ENCODE data around the gene MYO9A.
"Not testable (repeated sequence)": the region's sequence is repeated elsewhere in the genome, so short reads cannot be mapped to it uniquely, and the experiment has no call there.

The MYO9A gene

GRCh38 chr15:71888797-71889196 lies 229.2 kb downstream of the MYO9A start:
- TF ChIP-seq CTCF (conservative IDR thresholded peaks at IDR 0.05; ENCODE audit: control insufficient read depth, insufficient read depth, low read depth, low read length): no peak
- H3K4me3 ChIP-seq (ENCODE audit: control insufficient read depth, low read depth, low read length): no peak overlapping the region
- no peak for DNase-seq (ENCODE audit: low read depth)

- no peak for TF ChIP-seq CTCF (conservative IDR thresholded peaks at IDR 0.05; ENCODE audit: control insufficient read depth, insufficient read depth, low read depth, low read length)
Observed at GRCh38 chr15:71885390-71885789, 232.6 kb downstream of the MYO9A start.

GRCh38 chr15:71883447-71883846 lies 234.5 kb downstream of the MYO9A start:
- no peak for TF ChIP-seq CTCF (conservative IDR thresholded peaks at IDR 0.05; ENCODE audit: control insufficient read depth, insufficient read depth, low read depth, low read length)
- DNase-seq (ENCODE audit: low read depth): no peak
- H3K4me3 ChIP-seq (ENCODE audit: control insufficient read depth, low read depth, low read length): no peak overlapping the region

More at GRCh38 chr15:71885390-71885789, 232.6 kb downstream of the MYO9A start:
- no peak for DNase-seq (ENCODE audit: low read depth)
- no peak overlapping the region for H3K4me3 ChIP-seq (ENCODE audit: control insufficient read depth, low read depth, low read length)

- TF ChIP-seq CTCF (conservative IDR thresholded peaks at IDR 0.05; ENCODE audit: control insufficient read depth, insufficient read depth, low read depth, low read length): no peak
- no peak for DNase-seq (ENCODE audit: low read depth)
- no peak overlapping the region for H3K4me3 ChIP-seq (ENCODE audit: control insufficient read depth, low read depth, low read length)
Observed at GRCh38 chr15:71880276-71880675, 237.7 kb downstream of the MYO9A start.

- H3K4me3 ChIP-seq (ENCODE audit: control insufficient read depth, low read depth, low read length): no peak overlapping the region
- no peak for DNase-seq (ENCODE audit: low read depth)
- no peak for TF ChIP-seq CTCF (conservative IDR thresholded peaks at IDR 0.05; ENCODE audit: control insufficient read depth, insufficient read depth, low read depth, low read length)
Observed at GRCh38 chr15:71874245-71874644, 243.7 kb downstream of the MYO9A start.

- H3K4me3 ChIP-seq (ENCODE audit: control insufficient read depth, low read depth, low read length); DNase-seq (ENCODE audit: low read depth): not testable (repeated sequence)
Observed at GRCh38 chr15:71858232-71858631, 259.7 kb downstream of the MYO9A start.

GRCh38 chr15:71853543-71853942 lies 264.4 kb downstream of the MYO9A start:
- no peak for TF ChIP-seq CTCF (conservative IDR thresholded peaks at IDR 0.05; ENCODE audit: control insufficient read depth, insufficient read depth, low read depth, low read length)

More at GRCh38 chr15:71853543-71853942, 264.4 kb downstream of the MYO9A start:
- no peak for DNase-seq (ENCODE audit: low read depth)
- H3K4me3 ChIP-seq (ENCODE audit: control insufficient read depth, low read depth, low read length): no peak overlapping the region

Measured in fibroblast of mammary gland (primary cell).